ENCODE data around the gene GPS2.

DNA sequence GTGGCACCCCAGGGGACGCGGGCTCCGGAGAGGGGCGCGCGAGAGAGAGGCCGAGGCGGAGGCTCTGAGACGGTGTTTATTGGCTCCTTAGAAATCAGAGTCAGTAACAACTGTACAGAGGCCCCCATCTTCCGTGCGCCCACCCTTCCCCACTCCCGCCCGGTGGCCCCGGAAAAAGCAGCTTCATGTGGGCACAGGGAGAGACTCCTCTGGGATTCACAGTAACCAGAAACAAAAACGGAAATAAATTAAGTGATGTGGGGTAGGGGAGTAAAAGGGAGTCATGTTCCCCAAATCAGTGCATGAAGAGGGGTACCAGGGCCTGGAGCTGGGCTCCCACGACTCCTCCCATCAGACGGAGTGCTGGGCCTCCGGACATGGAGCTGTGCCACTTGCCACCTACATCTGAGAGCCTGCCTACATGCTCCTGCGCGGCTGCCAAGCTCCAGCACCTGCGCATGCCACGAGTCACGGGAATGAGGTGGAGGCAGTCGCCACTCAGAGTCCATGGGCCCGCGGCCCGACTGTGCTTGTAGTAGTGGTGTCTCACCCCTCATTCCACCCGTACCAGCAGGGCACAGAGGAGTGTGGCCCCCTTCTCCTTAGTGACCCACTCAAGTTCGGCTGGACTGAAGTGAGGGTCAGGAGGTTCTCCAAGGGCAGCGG lies 543 bp upstream of the GPS2 start:
- TF ChIP-seq, protein P1, sequence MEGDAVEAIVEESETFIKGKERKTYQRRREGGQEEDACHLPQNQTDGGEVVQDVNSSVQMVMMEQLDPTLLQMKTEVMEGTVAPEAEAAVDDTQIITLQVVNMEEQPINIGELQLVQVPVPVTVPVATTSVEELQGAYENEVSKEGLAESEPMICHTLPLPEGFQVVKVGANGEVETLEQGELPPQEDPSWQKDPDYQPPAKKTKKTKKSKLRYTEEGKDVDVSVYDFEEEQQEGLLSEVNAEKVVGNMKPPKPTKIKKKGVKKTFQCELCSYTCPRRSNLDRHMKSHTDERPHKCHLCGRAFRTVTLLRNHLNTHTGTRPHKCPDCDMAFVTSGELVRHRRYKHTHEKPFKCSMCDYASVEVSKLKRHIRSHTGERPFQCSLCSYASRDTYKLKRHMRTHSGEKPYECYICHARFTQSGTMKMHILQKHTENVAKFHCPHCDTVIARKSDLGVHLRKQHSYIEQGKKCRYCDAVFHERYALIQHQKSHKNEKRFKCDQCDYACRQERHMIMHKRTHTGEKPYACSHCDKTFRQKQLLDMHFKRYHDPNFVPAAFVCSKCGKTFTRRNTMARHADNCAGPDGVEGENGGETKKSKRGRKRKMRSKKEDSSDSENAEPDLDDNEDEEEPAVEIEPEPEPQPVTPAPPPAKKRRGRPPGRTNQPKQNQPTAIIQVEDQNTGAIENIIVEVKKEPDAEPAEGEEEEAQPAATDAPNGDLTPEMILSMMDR (IDR thresholded peaks at IDR 0.05) = no peak
- no peak for TF ChIP-seq POLR2A (IDR thresholded peaks at IDR 0.05)

All from vagina (tissue), 2 donors.